Progenitor cell of endocrine pancreas (in vitro differentiated cells): ENCODE measurements around the gene TLX2. TPM values are rescaled to one million over a fixed set of nuclear protein-coding genes. Genes with fewer than 3 reads are reported as not detected.
A peak's percentile ranks its signal among the peaks of the same experiment; 100 is the strongest.

ENCODE experiments used
- DNase-seq: peaks from one replicate; pipeline ENCODE4 v3.0.0; 2021; ENCODE audit warnings: low spot score; ENCODE audit not compliant: unreplicated experiment
- H3K27ac Mint-ChIP-seq: 2 replicates; pipeline ENCODE4 v1.8.0; 2021; ENCODE audit warnings: mild to moderate bottlenecking, moderate library complexity, mixed read lengths
- H3K27me3 Mint-ChIP-seq: 2 replicates; pipeline ENCODE4 v1.8.0; 2021; ENCODE audit warnings: mixed read lengths
- H3K36me3 Mint-ChIP-seq: 2 replicates; pipeline ENCODE4 v1.8.0; 2022; ENCODE audit warnings: mixed read lengths; ENCODE audit not compliant: insufficient read depth
- H3K4me1 Mint-ChIP-seq: 2 replicates; pipeline ENCODE4 v1.8.0; 2021; ENCODE audit warnings: low read depth, mixed read lengths
- H3K4me3 Mint-ChIP-seq: 2 replicates; pipeline ENCODE4 v1.8.0; 2021; ENCODE audit warnings: low read depth, mild to moderate bottlenecking, moderate library complexity, mixed read lengths
- H3K9me3 Mint-ChIP-seq: 2 replicates; pipeline ENCODE4 v1.8.0; 2021; ENCODE audit warnings: low read depth, mixed read lengths
- total RNA-seq: library from RNA; stranded (reverse); gene quantifications from 2 replicates; pipeline ENCODE4 v1.2.1, GENCODE V29; 2021
- TF ChIP-seq, protein P1 (sequence below): fragments of 200-600 bp; sonication (generic); IDR thresholded peaks from one replicate; pipeline ENCODE4 v1.5.0; 2021; ENCODE audit warnings: antibody characterized with exemption, mild to moderate bottlenecking; ENCODE audit not compliant: unreplicated experiment

The TLX2 gene
- total RNA-seq, 1 donor from 2014 or later, result not detected

DNA sequence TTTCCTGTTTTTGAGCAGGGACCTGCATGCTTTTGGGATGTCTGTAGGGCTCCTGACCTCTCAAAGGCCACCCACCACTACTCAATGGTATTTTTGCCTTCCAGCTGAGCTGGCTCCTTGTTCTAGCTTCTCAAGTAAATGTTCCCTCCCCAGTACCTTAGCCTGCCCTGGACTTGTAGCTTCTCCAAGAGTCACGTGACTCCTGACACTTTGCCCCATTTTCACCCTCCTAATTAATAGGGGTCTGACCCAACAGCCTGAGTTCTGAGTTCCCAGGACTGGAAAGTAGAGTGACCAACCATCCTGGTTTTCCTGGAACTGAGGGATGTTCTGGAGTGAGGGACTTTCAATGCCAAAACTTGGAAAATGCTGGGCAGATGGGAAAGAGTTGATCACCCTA is 18.8 kb upstream of the TLX2 start:
- Mint-ChIP-seq H3K27ac (no peak overlapping the region), H3K9me3 (no peaks in the 10 kb centered on the region), H3K27me3 (peaks cover 25% of the 10 kb centered on the region), H3K4me3 (no peak overlapping the region), H3K36me3 (peaks cover 16% of the 10 kb centered on the region), H3K4me1 (peaks cover 13% of the 10 kb centered on the region)
- no peak for DNase-seq
- TF ChIP-seq, protein P1, sequence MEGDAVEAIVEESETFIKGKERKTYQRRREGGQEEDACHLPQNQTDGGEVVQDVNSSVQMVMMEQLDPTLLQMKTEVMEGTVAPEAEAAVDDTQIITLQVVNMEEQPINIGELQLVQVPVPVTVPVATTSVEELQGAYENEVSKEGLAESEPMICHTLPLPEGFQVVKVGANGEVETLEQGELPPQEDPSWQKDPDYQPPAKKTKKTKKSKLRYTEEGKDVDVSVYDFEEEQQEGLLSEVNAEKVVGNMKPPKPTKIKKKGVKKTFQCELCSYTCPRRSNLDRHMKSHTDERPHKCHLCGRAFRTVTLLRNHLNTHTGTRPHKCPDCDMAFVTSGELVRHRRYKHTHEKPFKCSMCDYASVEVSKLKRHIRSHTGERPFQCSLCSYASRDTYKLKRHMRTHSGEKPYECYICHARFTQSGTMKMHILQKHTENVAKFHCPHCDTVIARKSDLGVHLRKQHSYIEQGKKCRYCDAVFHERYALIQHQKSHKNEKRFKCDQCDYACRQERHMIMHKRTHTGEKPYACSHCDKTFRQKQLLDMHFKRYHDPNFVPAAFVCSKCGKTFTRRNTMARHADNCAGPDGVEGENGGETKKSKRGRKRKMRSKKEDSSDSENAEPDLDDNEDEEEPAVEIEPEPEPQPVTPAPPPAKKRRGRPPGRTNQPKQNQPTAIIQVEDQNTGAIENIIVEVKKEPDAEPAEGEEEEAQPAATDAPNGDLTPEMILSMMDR, result no peak

DNA sequence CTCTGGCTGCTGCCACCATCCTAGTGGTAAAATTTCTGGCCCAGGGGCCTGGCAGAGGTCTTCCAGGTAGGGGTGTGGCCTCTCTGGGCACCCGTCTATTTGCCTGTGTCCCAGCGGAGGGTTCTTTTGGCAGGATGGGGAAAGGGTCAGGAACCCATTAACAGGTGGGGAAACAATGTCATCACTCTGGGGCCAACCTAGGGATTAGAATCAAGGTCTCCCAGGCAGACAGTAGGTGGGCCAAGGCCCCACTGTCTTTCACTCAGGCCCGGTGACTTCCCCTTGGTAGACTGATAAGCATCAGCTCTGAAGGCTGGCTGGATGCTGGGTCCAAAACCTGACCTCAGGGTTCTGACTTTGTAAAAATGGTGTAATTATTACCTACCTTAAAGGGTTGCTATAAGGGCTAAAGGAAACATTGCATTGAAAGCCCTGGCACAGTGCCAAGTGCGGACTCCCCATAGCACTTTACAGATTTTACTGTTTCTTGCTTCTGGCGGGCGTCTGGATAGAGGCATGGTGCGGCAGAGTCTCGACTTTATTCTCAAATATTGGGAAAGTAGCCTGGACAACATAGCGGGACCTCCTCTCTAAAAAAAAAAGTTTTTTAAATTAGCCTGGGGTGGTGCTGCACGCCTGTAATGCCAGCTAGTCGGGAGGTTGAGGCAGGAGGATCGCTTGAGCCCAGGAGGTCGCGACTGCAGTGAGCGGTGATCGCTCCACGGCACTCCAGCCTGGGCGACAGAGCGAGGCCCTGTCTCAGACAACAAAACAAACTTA is 17.1 kb upstream of the TLX2 start:
- Mint-ChIP-seq H3K27ac (peak overlapping the region; percentile 79), H3K27me3 (peaks cover 29% of the 10 kb centered on the region), H3K4me3 (peak overlapping the region; percentile 89), H3K9me3 (no peaks in the 10 kb centered on the region), H3K4me1 (peaks cover 21% of the 10 kb centered on the region), H3K36me3 (peaks cover 12% of the 10 kb centered on the region)
- DNase-seq, result no peak
- TF ChIP-seq, protein P1, result no peak

DNA sequence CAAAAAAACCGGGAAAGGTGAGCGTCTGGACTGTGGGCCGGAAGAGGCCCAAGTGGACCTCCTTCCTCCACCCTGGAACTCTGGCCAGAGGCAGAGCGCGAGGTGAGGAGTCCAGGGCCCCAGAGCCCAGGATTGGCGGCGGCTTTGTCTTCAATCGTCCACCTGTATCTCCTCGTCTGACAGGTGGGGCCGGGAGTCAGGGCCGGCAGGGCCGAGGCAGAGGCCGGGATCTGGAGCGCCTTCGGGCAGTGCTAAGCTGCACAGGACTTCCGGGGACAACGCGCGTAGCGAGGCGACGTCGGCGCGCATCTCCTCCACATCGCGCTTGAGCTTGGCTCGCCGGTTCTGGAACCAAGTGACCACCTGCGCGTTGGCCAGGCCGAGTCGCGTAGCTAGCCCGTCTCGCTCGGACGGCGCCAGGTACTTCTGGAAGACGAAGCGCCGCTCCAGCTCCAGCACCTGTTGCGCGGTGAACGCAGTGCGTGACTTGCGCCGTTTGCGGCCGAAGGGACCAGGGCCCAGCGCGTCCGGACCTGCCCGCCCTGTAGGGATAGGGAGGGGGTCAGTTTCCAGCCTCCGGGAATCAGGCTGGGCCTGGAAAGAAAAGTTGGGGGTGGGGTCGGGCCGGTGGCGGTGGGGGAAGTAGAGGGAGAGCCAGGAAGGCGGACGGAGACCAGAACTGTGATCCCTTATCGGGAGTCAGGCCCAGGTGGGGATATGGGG is 16.3 kb upstream of the TLX2 start:
- H3K4me3 Mint-ChIP-seq, result peak overlapping the region; percentile 89
- peak overlapping the region; percentile 93 for H3K27ac Mint-ChIP-seq
- H3K9me3 Mint-ChIP-seq, result no peaks in the 10 kb centered on the region
- peaks cover 29% of the 10 kb centered on the region for H3K27me3 Mint-ChIP-seq
- H3K36me3 Mint-ChIP-seq, result peaks cover 10% of the 10 kb centered on the region
- H3K4me1 Mint-ChIP-seq, result peaks cover 26% of the 10 kb centered on the region
- DNase-seq, result no peak
- TF ChIP-seq, protein P1, result no peak

DNA sequence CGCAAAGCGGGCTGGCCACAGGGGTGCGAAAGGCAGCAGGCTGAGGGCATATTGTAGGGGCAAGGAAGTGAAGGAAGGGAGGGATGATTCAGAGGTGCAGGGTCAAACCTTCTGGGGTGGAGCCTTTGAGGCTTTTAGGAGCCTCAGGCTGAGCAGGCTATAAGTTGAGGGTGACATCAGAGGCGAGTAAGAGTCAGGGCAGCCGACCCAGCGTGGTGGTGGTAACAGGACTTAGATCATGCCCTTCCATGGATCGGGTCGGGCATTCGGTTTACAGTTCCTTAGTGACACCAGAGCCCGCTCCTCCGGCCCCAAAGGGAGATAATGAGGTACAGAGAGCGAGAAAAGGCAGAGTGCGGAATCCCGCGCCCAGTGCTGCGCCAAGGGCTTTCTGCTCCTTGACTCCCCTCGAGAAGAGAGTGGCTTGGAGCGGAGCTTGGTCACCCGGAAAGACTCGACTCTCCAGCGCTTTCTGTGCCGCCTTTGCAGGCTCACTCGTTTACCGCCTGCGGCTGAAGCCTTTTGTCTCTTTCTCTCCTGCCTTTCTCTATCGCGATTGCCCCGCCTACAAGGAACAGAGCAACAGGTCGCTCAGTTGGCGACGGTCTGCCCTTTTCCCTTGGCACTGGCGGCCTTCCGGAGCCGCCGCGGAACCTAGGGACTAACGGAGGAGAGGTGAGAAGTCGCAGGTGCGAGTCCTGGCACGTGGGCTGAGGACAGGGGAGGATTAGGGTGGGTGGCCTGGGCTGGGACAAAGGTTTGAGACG is 15.6 kb upstream of the TLX2 start:
- peaks cover 29% of the 10 kb centered on the region for H3K27me3 Mint-ChIP-seq
- no peak for DNase-seq
- TF ChIP-seq, protein P1, result no peak
- H3K36me3 Mint-ChIP-seq, result peaks cover 9% of the 10 kb centered on the region
- no peaks in the 10 kb centered on the region for H3K9me3 Mint-ChIP-seq
- peak overlapping the region; percentile 89 for H3K4me3 Mint-ChIP-seq
- H3K27ac Mint-ChIP-seq, result peak overlapping the region; percentile 93
- H3K4me1 Mint-ChIP-seq, result peaks cover 29% of the 10 kb centered on the region

DNA sequence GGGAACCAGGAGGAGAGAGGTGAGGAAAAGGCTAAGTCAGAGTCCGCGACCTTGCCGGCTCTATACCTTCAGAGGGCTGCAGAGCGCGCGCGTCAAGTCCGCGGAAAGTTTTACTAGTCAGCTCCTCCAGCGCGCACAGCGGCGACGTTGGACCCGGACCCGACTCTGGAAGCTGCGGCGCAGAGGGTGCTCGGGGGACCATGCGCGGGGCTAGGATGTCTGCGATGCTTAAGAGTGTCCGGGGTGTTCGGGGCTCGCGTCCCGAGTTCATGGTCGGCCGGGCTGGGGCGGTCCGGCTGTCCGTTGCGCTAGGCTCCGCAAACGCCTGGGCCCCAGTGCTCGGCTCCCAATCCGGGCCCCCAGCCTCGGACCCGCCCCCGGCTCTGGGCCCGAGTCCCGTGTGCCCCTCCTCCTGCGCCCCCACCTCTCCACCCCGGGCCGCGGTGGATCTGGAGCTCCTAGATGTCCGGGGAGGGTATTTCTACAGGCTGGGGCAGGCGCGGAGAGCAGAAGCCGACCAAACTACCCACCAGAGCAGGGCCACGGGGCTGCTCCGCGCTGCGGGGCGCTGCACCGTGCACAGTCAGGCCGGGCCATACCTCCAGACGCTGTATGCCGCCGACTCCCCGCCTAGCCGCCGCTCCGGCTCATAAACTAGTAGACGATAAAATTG is 14.8 kb upstream of the TLX2 start, which contains the start of gene LBX2:
TSS of gene LBX2 (minus strand) at position 337 of the 673 bp plus-strand sequence. CDS start at position 271, 66 bp downstream.
- H3K4me3 Mint-ChIP-seq, result peak within 1 kb of the TSS; percentile 89
- TF ChIP-seq, protein P1, result no peak
- no peak for DNase-seq
- peak within 1 kb of the TSS; percentile 93 for H3K27ac Mint-ChIP-seq
- H3K27me3 Mint-ChIP-seq, result peaks cover 29% of the 10 kb centered on the region
- H3K4me1 Mint-ChIP-seq, result peaks cover 31% of the 10 kb centered on the region
- H3K36me3 Mint-ChIP-seq, result peaks cover 6% of the 10 kb centered on the region
- no peaks in the 10 kb centered on the region for H3K9me3 Mint-ChIP-seq
